NCI-H1694 treated with DMSO at 0.1 percent for 48 hours (cell line): ENCODE results near the gene LSP1.
"Not testable (repeated sequence)": the region's sequence is repeated elsewhere in the genome, so short reads cannot be mapped to it uniquely, and the experiment has no call there.

ENCODE experiments used
- DNase-seq: peaks from one replicate; lab custom pipeline; 2025; lab: John Stamatoyannopoulos, UW

Gene LSP1

GRCh38 chr11:1864831-1865665, 12.2 kb downstream of the LSP1 start:
- DNase-seq: no peak

GRCh38 chr11:1866226-1866625, 13.3 kb downstream of the LSP1 start:
- no peak for DNase-seq

GRCh38 chr11:1866776-1867175, 13.9 kb downstream of the LSP1 start:
- no peak for DNase-seq

- no peak for DNase-seq
These were observed 14.5 kb downstream of the LSP1 start for GRCh38 chr11:1867381-1867780.

DNA sequence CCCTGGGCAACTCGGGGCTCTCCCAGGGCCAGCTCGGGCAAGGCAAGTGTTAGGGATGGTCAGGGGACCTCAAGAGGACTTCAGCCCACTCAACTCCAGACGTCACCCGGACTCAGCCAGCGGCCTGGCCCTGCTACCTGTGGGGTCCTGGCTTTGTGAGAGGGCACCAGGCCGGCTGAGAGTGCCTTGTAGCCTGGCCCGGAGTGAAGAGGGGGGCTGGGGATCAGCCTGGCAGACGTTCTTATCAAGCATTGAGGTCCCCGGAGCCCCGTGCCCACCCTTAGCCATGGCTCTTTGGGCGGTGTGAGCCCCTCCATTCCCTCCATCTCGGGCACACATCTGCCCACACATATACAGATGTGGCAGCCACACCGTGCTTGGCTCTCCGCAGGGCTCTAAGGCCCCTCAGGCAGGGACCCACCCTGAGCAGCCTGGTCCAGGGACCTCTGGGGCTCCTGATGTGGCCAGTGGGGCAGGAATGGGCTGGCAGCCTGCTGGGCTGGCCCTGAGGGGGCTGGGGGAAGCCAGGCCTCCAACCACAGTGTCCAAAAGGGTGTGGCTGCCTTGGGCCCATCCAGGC, 15.3 kb downstream of the LSP1 start:
- DNase-seq: no peak

DNA sequence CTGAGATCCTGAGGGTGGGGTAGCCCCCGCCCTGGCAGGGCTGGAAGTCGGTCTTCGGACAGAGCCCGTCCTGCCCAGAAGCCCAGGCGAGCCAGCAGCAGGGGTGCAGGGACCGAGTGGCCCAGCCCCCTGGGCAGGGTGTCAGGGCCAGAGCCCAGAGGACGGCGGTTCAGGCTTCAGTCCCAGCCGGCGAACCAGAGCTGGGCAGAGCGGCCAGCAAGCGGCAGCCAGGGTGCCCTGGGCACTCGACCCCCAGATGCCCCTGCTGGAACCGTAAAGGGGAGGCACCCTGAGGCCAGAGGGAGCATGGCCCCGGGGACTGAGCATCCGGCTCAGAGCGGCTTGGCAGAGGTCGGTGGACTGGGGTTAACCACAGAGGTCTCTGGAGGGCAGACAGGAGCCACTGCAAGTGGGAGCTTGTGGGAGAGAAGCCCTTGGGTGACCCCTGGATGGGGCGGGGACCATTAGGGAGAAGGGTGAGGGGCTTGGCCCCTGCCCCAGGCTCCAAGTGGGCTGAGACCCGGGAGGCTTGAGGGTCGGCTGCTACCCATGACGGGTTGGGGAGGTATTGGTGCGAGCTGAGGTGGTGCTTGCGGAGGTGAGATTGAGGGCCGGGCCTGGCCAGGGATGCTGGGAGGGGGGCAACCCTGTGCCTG, 15.9 kb downstream of the LSP1 start:
- DNase-seq: no peak

DNA sequence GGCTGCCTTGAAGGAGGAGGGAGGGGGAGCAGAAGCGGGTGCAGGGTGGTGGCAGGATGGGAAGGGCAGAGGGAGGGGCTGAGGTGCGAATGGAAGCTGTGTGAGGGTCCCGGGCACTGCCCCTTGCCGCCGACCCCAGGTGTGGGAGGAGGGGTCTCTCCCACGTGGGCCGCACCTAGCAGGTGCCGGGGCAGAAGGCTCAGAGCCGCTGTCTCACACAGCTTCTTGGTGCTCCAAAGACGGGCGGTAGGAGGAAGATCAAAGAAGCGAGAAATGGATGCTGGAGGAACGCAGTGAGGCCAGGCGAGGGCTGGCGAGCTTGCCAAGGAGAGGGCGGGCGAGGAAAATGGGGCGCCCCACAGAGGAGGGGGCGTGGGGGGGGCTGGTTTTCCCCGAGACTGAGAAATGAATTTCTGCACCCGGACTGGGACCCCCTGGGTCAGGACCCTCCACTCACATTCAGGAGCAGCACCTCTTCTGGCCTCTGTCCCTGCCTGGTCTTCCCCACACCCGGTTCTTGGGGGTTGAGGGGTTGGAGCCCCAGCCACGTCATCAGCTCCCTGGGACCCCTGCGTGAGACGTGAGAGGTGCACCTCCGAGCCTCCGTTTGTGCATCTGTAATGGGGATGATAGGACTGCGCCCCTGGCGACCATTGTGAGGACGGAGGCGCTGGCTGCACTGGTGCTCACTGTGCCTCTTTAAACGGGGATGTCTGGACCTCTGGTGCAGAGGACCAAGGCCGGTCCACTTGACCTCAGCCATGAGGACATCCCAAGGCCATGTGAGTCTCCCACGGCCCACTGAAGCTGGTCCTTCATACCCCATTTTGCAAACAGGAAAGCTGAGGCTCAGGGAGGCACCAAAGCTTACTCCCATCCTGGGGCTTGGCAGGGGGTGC, 16.8 kb downstream of the LSP1 start:
- DNase-seq: no peak

- no peak for DNase-seq
These were observed 17.4 kb downstream of the LSP1 start for GRCh38 chr11:1870326-1870696.

DNA sequence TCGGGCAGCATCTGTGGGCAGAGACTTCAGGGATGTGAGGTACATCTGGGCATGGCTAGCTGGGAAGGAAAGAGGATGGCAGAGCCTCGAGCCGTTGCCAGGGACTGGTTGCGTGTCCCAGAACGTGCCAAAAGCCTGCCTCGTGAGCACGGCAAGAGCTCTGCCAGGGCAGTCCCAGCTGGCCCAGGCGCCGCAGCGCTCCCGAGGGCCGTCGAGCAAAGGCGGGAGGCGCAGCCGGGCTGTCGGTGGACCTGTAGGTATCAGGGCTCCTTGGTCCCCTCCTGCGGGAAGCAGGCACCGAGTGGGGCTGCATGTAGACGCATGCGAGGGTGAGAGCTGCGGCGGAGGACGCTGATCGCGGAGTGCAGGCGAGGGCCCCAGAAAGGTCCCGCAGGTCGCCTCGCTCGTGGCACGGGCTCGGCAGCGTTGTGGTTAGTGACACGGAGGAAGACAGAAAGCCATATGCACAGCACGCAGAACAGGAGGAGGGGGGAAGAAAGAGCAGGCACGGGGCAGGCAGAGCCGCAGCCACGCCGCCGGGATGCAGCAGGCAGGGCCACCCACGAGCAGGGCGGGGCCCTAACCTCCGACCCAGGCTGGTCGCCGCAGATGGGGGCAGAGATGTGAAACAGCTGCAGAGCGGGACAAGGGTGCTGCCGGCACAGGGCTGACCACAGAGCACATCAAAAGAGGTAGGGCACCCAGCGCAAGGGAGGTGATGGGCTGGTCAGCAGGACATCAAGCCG, 18.0 kb downstream of the LSP1 start:
- DNase-seq: no peak

- DNase-seq: no peak
These were observed 18.6 kb downstream of the LSP1 start for GRCh38 chr11:1871531-1871930.

- DNase-seq: no peak
These were observed 19.5 kb downstream of the LSP1 start for GRCh38 chr11:1872267-1872985.

- DNase-seq: no peak
These were observed 20.3 kb downstream of the LSP1 start for GRCh38 chr11:1873048-1873812.

GRCh38 chr11:1873813-1874150, 20.9 kb downstream of the LSP1 start:
- DNase-seq: not testable (repeated sequence)

DNA sequence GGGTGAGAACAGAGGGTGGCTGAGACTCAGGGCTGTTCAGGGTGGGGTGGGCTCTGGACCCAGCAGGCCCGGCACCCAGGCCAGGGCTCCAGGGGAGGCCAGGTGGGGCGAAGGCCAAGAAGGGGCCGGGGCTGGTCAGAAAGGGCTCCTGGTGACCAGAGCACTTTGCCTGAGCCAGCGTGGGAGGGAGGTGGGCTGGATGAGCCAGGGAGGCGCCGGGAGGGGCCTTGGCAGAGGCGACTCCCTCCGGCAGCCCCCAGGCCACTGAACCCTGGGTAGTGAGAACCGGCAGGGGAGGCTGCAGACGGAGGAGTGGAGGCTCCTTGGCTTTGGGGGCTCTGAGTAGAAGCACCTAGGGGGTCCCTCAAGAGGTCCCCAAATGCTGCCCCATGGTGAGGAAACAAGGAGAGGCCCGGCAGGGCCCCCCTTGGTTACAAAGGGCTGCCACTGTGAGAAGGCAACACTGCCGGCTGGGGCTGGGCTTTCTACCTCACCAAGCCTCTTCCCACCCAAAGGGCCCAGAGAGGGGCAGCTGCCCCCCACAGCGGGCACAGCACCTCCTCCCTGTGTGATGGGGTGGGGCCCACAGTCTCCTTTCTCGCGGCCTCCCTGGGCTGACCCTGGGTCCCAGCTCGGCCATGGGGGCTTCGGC, 21.7 kb downstream of the LSP1 start:
- not testable (repeated sequence) for DNase-seq

GRCh38 chr11:1875093-1875850, 22.4 kb downstream of the LSP1 start:
- DNase-seq: no peak

GRCh38 chr11:1875851-1876301, 23.0 kb downstream of the LSP1 start:
- DNase-seq: not testable (repeated sequence)

GRCh38 chr11:1876361-1877063, 23.6 kb downstream of the LSP1 start:
- no peak for DNase-seq
